ENCODE data around the gene ARID1B. TPM values are rescaled to one million over a fixed set of nuclear protein-coding genes. Genes with fewer than 3 reads are reported as not detected.

The ARID1B gene
- total and polyA plus RNA-seq, 10 of the 15 experiments (the other 5 are each of a cell fraction or from before 2014, with no cell fraction given) = 24.7 to 133 (median 54.6) TPM

DNA sequence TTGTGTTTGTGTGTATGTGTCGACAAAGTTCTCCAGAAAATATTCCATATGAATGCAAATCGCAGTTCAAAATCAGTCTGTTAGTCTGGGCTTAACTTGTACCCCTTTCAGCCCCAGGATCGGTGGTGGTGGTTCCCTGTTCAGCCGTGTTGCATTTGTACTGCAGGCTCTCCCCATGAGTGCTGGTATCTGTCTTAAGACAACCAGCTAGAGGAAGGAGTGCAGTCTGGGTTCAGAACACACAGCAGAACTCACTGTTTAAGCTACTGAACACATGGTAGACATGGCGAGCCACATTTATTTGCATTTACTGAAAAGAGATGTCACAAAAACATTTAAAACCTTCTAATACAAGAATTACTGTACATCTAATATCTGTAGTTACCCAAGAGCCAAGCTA, 192.1 kb downstream of the ARID1B start:
- ATAC-seq (peak; percentile 25), FAIRE-seq (no peak), DNase-seq (ENCODE audit: low read depth, low spot score) (no peak)
- Histone ChIP-seq H4K20me1 (ENCODE audit: control insufficient read depth, insufficient read depth) (no peaks in the 10 kb centered on the region), H3K79me2 (ENCODE audit: control insufficient read depth, insufficient read depth, low read length) (peaks cover 81% of the 10 kb centered on the region), H3K9ac (ENCODE audit: control insufficient read depth, insufficient read depth, low read length) (no peak overlapping the region), H3K4me1 (ENCODE audit: control insufficient read depth, insufficient read depth, low read length) (peaks cover 12% of the 10 kb centered on the region), H3K36me3 (ENCODE audit: control insufficient read depth in 2 of 2, insufficient read depth in 2 of 2, low read length in 1 of 2) (no peaks in the 10 kb centered on the region; a peak in 1 of 4 replicates), H3K9me3 (replicated peaks; ENCODE audit: control insufficient read depth, insufficient read depth, low read length) (no peaks in the 10 kb centered on the region; the same call in 2 of the 3 replicates), H3K4me3 (no peak overlapping the region), H2AFZ (ENCODE audit: control insufficient read depth, low read depth, low read length) (no peak overlapping the region), H3K27ac (ENCODE audit: control insufficient read depth, insufficient read depth) (no peak overlapping the region), H3K27me3 (replicated peaks in 1 of 2; ENCODE audit: control insufficient read depth in 2 of 2, insufficient read depth in 2 of 2, low read length in 1 of 2) (no peaks in the 10 kb centered on the region), H3K4me2 (ENCODE audit: control insufficient read depth, insufficient read depth) (no peak overlapping the region)
- RAD21 ChIA-PET (ENCODE audit: unreplicated experiment) = interaction anchor here (0.7 to 0.9 kb wide), 3 partner anchors 11 to 164 kb away, joined by 3 to 4 read pairs (median 3); no protein-coding TSS in a partner anchor
- TF ChIP-seq EGR1 (IDR thresholded peaks at IDR 0.05; ENCODE audit: borderline replicate concordance in 1 of 2, low read depth in 2 of 2, low read length in 2 of 2) (no peak), SPI1 (IDR thresholded peaks at IDR 0.05; ENCODE audit: borderline replicate concordance, insufficient read depth, low read depth, low read length) (no peak), KDM1A (IDR thresholded peaks at IDR 0.05; ENCODE audit: borderline replicate concordance) (no peak), RBBP5 (conservative IDR thresholded peaks at IDR 0.05) (no peak), IKZF1 (conservative IDR thresholded peaks at IDR 0.05) (no peak), NFIC (IDR thresholded peaks at IDR 0.05; ENCODE audit: low read depth, low read length) (no peak), BCL11A (IDR thresholded peaks at IDR 0.05; ENCODE audit: low read depth, low read length) (no peak), DPF2 (IDR thresholded peaks at IDR 0.05) (no peak), USF2 (IDR thresholded peaks at IDR 0.05; ENCODE audit: borderline replicate concordance, low read depth, low read length) (no peak), ZNF687 (IDR thresholded peaks at IDR 0.05) (no peak)
- TF ChIP-seq, protein P1, sequence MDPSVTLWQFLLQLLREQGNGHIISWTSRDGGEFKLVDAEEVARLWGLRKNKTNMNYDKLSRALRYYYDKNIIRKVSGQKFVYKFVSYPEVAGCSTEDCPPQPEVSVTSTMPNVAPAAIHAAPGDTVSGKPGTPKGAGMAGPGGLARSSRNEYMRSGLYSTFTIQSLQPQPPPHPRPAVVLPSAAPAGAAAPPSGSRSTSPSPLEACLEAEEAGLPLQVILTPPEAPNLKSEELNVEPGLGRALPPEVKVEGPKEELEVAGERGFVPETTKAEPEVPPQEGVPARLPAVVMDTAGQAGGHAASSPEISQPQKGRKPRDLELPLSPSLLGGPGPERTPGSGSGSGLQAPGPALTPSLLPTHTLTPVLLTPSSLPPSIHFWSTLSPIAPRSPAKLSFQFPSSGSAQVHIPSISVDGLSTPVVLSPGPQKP (IDR thresholded peaks at IDR 0.05; ENCODE audit: low read depth, low read length) = no peak
- TF ChIP-seq, protein P2, sequence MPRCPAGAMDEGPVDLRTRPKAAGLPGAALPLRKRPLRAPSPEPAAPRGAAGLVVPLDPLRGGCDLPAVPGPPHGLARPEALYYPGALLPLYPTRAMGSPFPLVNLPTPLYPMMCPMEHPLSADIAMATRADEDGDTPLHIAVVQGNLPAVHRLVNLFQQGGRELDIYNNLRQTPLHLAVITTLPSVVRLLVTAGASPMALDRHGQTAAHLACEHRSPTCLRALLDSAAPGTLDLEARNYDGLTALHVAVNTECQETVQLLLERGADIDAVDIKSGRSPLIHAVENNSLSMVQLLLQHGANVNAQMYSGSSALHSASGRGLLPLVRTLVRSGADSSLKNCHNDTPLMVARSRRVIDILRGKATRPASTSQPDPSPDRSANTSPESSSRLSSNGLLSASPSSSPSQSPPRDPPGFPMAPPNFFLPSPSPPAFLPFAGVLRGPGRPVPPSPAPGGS (IDR thresholded peaks at IDR 0.05; ENCODE audit: borderline replicate concordance, insufficient read depth, low read depth, low read length, poor library complexity, severe bottlenecking) = no peak
- in situ Hi-C loops (cut with MboI) = no loop called here
- intact Hi-C loops (cut with micrococcal nuclease; ENCODE audit: unreplicated experiment) = no loop called here
- WGBS (ENCODE audit: insufficient coverage, insufficient replicate concordance, low lambda C conversion rate, missing lambda C conversion rate) = 52% methylated on average over 5 of the region's 5 CpGs
- POLR2A ChIA-PET = no interaction called here
- CTCF ChIA-PET = interaction anchor here (0.8 to 1.5 kb wide), 2 partner anchors 16 to 18 kb away, joined by 3 to 5 read pairs; no protein-coding TSS in a partner anchor
- SMC1A ChIA-PET (ENCODE audit: uncharacterized antibody, unreplicated experiment) = interaction anchor here (0.9 to 1.4 kb wide), 4 partner anchors 12 to 178 kb away, joined by 3 to 6 read pairs (median 4); no protein-coding TSS in a partner anchor
- BruUV-seq (replicated peaks) = no TSS peak

All from GM12878 (cell line).